Gastrocnemius medialis (tissue), 4 donors: ENCODE results near the gene CAPN8.

Experiments
- POLR2A ChIP-seq, 2 donors: fragments of 450-650 bp; IDR thresholded peaks; one replicate each; pipeline ENCODE4 v1.6.1; 2017; ENCODE audit warnings: antibody characterized with exemption in 2 of 2, mild to moderate bottlenecking in 2 of 2, moderate library complexity in 2 of 2
- TF ChIP-seq, protein P1 (sequence below), 5 experiments: fragments of 450-650 bp in 3 of 5; fragments of 200-600 bp in 2 of 5; sonication (generic) in 2 of 5; IDR thresholded peaks in 4 of 5; conservative IDR thresholded peaks in 1 of 5; 1 replicate in 4 of 5; 2 replicates in 1 of 5; pipeline ENCODE4 v1.5.1; 2016 to 2019; ENCODE audit warnings: antibody characterized with exemption in 5 of 5, mild to moderate bottlenecking in 3 of 5, moderate library complexity in 3 of 5

DNA sequence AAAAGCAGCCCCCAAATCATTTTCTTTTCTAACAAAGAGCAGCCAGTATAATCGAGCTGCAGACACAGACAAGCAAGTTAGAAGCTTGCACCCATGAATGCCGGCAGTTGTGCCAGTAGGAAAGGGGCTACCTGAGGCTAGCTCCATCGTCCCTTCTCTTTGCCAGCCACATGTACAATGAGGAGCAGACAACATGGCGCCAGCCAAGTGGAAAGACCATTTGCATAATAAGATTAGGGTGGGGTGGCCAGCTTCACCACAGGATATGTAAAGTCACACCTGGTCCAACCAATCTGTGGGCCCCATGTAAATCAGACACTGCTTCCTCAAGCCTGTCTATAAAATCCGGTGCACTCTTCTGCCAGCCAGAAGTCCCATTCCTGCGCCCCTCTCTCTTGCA lies 168.6 kb downstream of the CAPN8 start:
- TF ChIP-seq, protein P1, sequence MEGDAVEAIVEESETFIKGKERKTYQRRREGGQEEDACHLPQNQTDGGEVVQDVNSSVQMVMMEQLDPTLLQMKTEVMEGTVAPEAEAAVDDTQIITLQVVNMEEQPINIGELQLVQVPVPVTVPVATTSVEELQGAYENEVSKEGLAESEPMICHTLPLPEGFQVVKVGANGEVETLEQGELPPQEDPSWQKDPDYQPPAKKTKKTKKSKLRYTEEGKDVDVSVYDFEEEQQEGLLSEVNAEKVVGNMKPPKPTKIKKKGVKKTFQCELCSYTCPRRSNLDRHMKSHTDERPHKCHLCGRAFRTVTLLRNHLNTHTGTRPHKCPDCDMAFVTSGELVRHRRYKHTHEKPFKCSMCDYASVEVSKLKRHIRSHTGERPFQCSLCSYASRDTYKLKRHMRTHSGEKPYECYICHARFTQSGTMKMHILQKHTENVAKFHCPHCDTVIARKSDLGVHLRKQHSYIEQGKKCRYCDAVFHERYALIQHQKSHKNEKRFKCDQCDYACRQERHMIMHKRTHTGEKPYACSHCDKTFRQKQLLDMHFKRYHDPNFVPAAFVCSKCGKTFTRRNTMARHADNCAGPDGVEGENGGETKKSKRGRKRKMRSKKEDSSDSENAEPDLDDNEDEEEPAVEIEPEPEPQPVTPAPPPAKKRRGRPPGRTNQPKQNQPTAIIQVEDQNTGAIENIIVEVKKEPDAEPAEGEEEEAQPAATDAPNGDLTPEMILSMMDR (IDR thresholded peaks at IDR 0.05 in 4 of 5, conservative IDR thresholded peaks at IDR 0.05 in 1 of 5): no peak
- TF ChIP-seq POLR2A (IDR thresholded peaks at IDR 0.05): no peak
